Activated CD8-positive, alpha-beta memory T cell treated with anti-CD3 and anti-CD28 coated beads, Interleukin-2, amount 50 U/mL, for 1 hour (primary cell): ENCODE measurements around the gene POLR3E.
A peak's percentile ranks its signal among the peaks of the same experiment; 100 is the strongest.
"Not testable (repeated sequence)": the region's sequence is repeated elsewhere in the genome, so short reads cannot be mapped to it uniquely, and the experiment has no call there.

ENCODE experiments used
- DNase-seq: peaks from one replicate; pipeline ENCODE4 v3.0.0-alpha.2; 2020; ENCODE audit errors: extremely low read depth

POLR3E gene

GRCh38 chr16:22291860-22292318 is 5.3 kb upstream of the POLR3E start:
- no peak for DNase-seq

- no peak for DNase-seq
Observed at GRCh38 chr16:22292320-22292719, 4.9 kb upstream of the POLR3E start.

GRCh38 chr16:22293137-22294106 is 3.8 kb upstream of the POLR3E start:
- no peak for DNase-seq

GRCh38 chr16:22296225-22297113 is 740 bp upstream of the POLR3E start:
- DNase-seq = no peak

GRCh38 chr16:22297871-22298733 is 893 bp downstream of the POLR3E start:
- DNase-seq = peak; percentile 63

GRCh38 chr16:22299036-22299435 is 1.8 kb downstream of the POLR3E start:
- DNase-seq = no peak

- DNase-seq = no peak
Observed at GRCh38 chr16:22300427-22301071, 3.3 kb downstream of the POLR3E start.

- not testable (repeated sequence) for DNase-seq
Observed at GRCh38 chr16:22301423-22301822, 4.2 kb downstream of the POLR3E start.

- DNase-seq = no peak
Observed at GRCh38 chr16:22302776-22303363, 5.7 kb downstream of the POLR3E start.

GRCh38 chr16:22304411-22304810 is 7.2 kb downstream of the POLR3E start:
- DNase-seq = no peak

GRCh38 chr16:22306788-22307187 is 9.6 kb downstream of the POLR3E start:
- no peak for DNase-seq

- DNase-seq = no peak
Observed at GRCh38 chr16:22307838-22308237, 10.6 kb downstream of the POLR3E start.

- no peak for DNase-seq
Observed at GRCh38 chr16:22308824-22309520, 11.8 kb downstream of the POLR3E start.

- no peak for DNase-seq
Observed at GRCh38 chr16:22311520-22311919, 14.3 kb downstream of the POLR3E start.

- DNase-seq = no peak
Observed at GRCh38 chr16:22312897-22313781, 15.9 kb downstream of the POLR3E start.

GRCh38 chr16:22313876-22314470 is 16.8 kb downstream of the POLR3E start:
- DNase-seq = no peak

- no peak for DNase-seq
Observed at GRCh38 chr16:22314661-22315626, 17.7 kb downstream of the POLR3E start.
